Right lobe of liver (tissue), 4 donors: Measurements from ENCODE around the gene CNR2.

Experiments
- POLR2A ChIP-seq: fragments of 450-650 bp; IDR thresholded peaks from one replicate; pipeline ENCODE4 v1.6.1; 2017; ENCODE audit warnings: antibody characterized with exemption, mild to moderate bottlenecking
- TF ChIP-seq, protein P1 (sequence below), 4 donors: fragments of 200-600 bp in 3 of 4; fragments of 450-650 bp in 1 of 4; IDR thresholded peaks; one replicate each; pipeline versions ENCODE4 v1.5.1 to v1.8.0; 2016 to 2022; ENCODE audit warnings: antibody characterized with exemption in 4 of 4, mild to moderate bottlenecking in 2 of 4
- donor health status: DM: no; HTN: no; CAD: no.
- donor health status: DM: no; HTN: no; CAD: no.
- donor health status: DM: no; HTN: yes; CAD: no.

DNA sequence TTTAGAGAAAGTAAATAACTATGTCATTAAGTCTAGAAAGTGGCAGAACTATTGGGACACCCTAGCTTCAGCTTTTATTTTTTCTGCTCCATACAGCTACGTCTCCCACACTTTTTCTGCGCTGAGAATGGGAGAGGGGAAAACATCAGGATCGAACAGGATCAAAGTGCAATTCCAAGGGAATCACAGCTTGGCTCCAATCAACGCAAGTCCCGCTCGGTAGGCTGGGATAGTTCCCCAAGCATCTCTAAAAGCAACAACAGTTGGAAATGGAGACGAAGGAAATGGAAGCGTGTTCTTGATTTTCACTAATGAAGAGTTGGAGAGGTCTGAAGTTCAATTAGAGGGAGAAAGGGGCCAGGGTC lies 88.5 kb downstream of the CNR2 start:
- TF ChIP-seq, protein P1, sequence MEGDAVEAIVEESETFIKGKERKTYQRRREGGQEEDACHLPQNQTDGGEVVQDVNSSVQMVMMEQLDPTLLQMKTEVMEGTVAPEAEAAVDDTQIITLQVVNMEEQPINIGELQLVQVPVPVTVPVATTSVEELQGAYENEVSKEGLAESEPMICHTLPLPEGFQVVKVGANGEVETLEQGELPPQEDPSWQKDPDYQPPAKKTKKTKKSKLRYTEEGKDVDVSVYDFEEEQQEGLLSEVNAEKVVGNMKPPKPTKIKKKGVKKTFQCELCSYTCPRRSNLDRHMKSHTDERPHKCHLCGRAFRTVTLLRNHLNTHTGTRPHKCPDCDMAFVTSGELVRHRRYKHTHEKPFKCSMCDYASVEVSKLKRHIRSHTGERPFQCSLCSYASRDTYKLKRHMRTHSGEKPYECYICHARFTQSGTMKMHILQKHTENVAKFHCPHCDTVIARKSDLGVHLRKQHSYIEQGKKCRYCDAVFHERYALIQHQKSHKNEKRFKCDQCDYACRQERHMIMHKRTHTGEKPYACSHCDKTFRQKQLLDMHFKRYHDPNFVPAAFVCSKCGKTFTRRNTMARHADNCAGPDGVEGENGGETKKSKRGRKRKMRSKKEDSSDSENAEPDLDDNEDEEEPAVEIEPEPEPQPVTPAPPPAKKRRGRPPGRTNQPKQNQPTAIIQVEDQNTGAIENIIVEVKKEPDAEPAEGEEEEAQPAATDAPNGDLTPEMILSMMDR (IDR thresholded peaks at IDR 0.05), result no peak
- no peak for TF ChIP-seq POLR2A
